Activated naive CD8-positive, alpha-beta T cell (primary cell): ENCODE measurements around the gene OAF.
"Not testable (repeated sequence)": the region's sequence is repeated elsewhere in the genome, so short reads cannot be mapped to it uniquely, and the experiment has no call there.

Experiments used
- H3K27ac Mint-ChIP-seq: one replicate; pipeline ENCODE4 v1.8.0; 2021; ENCODE audit warnings: mixed read lengths
- H3K27me3 Mint-ChIP-seq: one replicate; pipeline ENCODE4 v1.8.0; 2021; ENCODE audit warnings: mixed read lengths
- H3K36me3 Mint-ChIP-seq: one replicate; pipeline ENCODE4 v1.8.0; 2021; ENCODE audit warnings: mixed read lengths
- H3K4me1 Mint-ChIP-seq: one replicate; pipeline ENCODE4 v1.8.0; 2021; ENCODE audit warnings: low read depth, mixed read lengths
- H3K4me3 Mint-ChIP-seq: one replicate; pipeline ENCODE4 v1.8.0; 2021; ENCODE audit warnings: mild to moderate bottlenecking, mixed read lengths
- H3K9me3 Mint-ChIP-seq: one replicate; pipeline ENCODE4 v1.8.0; 2021; ENCODE audit warnings: low read depth, mixed read lengths

Gene OAF

GRCh38 chr11:120180063-120180462 lies 30.8 kb upstream of the OAF start:
- not testable (repeated sequence) for H3K27ac Mint-ChIP-seq, H3K4me3 Mint-ChIP-seq, H3K9me3 Mint-ChIP-seq, H3K36me3 Mint-ChIP-seq, H3K27me3 Mint-ChIP-seq, H3K4me1 Mint-ChIP-seq

DNA sequence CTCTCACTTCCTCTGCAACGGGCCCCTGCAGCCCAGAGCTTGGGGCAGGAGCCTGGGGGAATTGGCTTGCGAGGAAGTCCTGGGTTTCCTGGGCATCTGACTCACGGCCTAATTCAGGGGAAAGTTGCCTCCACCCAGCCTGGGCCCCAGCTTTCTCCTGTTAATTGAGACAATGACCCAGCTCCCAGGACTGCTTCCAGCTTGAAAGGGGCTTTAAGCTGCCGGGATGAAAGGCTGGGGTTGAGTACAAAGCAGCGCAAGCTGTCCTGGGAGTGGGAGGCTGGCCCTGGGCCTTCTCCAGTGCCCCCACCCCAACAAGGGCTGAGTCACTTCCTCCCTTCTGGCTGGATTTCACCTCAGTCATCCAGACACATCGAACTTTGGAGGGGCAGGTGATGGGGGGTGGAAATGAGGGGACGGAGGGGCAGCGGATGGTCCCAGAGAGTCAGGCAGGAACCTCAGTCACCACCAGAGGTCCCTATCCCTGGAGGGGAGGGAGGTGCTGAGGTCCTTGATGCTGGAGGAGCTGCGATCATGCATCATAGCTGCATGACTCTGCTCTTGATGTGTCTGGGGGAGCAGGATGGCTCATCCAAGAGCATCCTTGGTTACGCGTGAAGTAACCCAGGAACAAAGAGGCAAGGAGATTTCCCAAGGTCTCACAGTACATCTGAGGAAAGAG lies 30.1 kb upstream of the OAF start:
- no peak overlapping the region for H3K4me3 Mint-ChIP-seq
- H3K4me1 Mint-ChIP-seq: no peaks in the 10 kb centered on the region
- H3K9me3 Mint-ChIP-seq: no peaks in the 10 kb centered on the region
- H3K36me3 Mint-ChIP-seq: no peaks in the 10 kb centered on the region
- H3K27ac Mint-ChIP-seq: no peak overlapping the region
- no peaks in the 10 kb centered on the region for H3K27me3 Mint-ChIP-seq

GRCh38 chr11:120181376-120181975 lies 29.4 kb upstream of the OAF start:
- Mint-ChIP-seq H3K27me3 (no peaks in the 10 kb centered on the region), H3K4me1 (no peaks in the 10 kb centered on the region), H3K4me3 (no peak overlapping the region), H3K36me3 (no peaks in the 10 kb centered on the region), H3K9me3 (no peaks in the 10 kb centered on the region), H3K27ac (no peak overlapping the region)

GRCh38 chr11:120182372-120182771 lies 28.5 kb upstream of the OAF start:
- Mint-ChIP-seq H3K9me3 (no peaks in the 10 kb centered on the region), H3K27me3 (no peaks in the 10 kb centered on the region), H3K27ac (no peak overlapping the region), H3K36me3 (no peaks in the 10 kb centered on the region), H3K4me3 (no peak overlapping the region), H3K4me1 (no peaks in the 10 kb centered on the region)

DNA sequence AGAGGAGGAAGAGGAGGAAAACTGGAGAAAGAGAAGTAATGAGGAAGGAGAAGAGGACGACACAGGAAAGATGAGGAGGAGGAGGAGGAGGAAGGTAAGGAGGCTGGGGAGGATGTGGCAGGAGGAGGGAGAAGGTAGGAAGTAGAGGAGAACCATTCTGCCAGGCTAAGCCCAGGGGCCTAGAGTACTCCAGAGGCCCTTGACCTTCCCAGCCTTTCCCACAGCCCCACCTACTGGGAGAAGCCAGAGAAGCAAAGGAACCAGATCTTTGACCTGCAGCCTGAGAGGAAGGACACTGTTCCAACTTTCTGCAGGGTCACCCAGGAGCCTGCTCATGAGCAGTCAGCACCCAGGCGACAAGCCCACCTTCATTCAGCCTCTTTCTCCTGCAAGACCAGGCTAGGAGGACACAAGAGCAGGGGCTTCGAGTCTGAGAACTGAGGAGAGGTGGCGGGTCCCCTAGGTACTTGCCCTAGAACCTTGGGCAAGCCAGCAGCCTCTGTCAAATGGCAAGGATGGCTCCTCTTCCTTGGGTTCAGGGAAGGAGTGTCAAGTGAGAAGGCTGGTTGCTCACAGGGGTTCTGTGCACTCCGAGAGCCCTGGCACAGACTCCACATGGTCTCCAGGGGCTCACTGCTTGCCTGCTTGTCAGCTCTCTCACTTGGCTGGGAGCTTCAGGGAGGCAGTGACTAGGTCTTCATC lies 27.9 kb upstream of the OAF start:
- no peaks in the 10 kb centered on the region for H3K9me3 Mint-ChIP-seq
- no peaks in the 10 kb centered on the region for H3K36me3 Mint-ChIP-seq
- H3K4me3 Mint-ChIP-seq: no peak overlapping the region
- no peaks in the 10 kb centered on the region for H3K4me1 Mint-ChIP-seq
- no peaks in the 10 kb centered on the region for H3K27me3 Mint-ChIP-seq
- H3K27ac Mint-ChIP-seq: no peak overlapping the region

DNA sequence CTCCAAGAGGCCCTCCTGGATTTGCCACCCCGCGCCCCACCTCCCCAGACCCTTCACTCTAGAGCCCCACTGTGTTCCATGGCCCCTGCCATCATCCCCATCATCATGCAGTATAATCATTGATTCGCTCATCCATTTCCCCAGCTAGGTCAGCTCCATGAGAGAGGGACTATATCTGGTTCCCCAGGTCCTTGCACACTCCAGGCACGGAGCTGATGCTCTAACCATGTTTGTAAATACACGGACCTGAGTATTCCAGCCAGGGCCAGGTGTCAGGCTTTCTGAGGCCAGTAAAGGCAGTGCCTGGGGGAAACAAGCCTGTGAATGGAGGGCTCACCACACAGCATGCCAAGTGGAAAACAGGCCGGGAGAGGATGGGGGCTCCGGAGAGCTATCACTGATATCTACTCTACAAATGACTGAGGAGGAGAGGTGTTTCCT lies 27.1 kb upstream of the OAF start:
- Mint-ChIP-seq H3K9me3 (no peaks in the 10 kb centered on the region), H3K27ac (no peak overlapping the region)

DNA sequence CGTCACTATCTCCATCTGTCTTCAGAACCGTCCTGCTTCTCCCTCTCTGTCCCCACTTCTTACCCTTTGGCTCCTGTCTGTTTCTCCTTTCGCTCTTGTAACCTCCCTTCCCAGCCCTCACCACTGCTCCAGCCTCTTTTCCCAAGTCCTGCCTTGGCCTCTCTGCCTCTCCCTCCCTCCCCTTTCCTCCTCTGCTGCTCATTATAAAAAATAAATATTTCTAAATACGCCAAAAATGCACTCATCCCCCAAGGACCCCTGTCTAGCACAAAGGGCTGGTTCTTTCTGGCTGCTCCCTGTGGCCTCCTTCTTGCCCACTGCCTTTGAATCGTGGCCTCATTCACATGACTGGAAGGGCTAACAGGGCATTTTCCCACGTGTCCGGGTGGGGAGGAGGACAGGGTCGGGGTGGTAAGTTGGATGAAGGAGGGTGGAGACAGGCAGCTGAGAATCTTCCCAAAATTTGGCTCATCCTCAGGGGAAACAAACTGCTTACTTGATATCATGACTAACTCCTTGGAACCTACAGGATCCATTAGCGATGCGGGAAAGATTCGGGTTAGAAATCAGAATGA lies 26.4 kb upstream of the OAF start:
- no peaks in the 10 kb centered on the region for H3K27me3 Mint-ChIP-seq
- H3K36me3 Mint-ChIP-seq: no peaks in the 10 kb centered on the region

More for the DNA sequence above, 27.1 kb upstream of the OAF start:
- Mint-ChIP-seq H3K36me3 (no peaks in the 10 kb centered on the region), H3K4me3 (no peak overlapping the region), H3K27me3 (no peaks in the 10 kb centered on the region), H3K4me1 (no peaks in the 10 kb centered on the region)

DNA sequence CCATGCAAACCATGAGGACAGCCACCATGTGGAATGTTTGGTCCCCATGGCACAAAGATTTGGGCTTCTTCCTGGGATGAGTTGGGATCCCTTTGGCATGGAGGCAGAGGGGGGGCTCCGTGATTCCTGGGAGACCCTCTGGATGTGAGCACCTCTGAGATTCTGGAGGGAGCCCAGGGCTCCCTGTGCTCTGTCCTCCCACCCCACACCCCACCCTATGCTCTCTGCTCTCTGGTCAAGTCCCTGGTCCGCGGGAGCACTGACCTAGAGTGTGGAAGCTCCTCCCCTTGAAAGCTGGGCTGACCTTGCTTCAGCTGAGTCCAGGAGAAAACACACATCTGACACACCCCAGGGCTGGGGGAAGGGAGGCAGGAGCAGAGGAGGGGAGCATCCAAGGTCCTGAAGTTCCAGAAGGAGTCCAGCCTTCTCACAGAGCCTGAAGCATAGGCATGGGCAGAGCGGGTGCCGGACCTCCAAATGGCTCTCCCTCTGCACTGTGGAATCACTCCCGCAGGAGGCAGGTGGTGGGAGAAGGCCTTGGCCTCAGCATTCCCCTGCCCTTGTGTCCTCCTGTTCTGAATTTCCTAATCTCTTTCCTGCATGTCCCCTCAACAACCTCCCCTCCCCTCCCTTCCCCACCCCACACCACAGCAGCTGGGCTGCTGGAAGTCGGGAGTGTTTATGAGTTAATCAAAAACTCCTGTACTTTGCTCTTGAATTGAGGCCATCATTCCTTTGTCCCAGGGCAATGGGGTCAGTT lies 25.7 kb upstream of the OAF start:
- no peaks in the 10 kb centered on the region for H3K4me1 Mint-ChIP-seq
- no peak overlapping the region for H3K27ac Mint-ChIP-seq
- no peak overlapping the region for H3K4me3 Mint-ChIP-seq
- no peaks in the 10 kb centered on the region for H3K36me3 Mint-ChIP-seq
- no peaks in the 10 kb centered on the region for H3K9me3 Mint-ChIP-seq
- no peaks in the 10 kb centered on the region for H3K27me3 Mint-ChIP-seq

More for the DNA sequence above, 26.4 kb upstream of the OAF start:
- Mint-ChIP-seq H3K4me1 (no peaks in the 10 kb centered on the region), H3K9me3 (no peaks in the 10 kb centered on the region), H3K27ac (no peak overlapping the region), H3K4me3 (no peak overlapping the region)

DNA sequence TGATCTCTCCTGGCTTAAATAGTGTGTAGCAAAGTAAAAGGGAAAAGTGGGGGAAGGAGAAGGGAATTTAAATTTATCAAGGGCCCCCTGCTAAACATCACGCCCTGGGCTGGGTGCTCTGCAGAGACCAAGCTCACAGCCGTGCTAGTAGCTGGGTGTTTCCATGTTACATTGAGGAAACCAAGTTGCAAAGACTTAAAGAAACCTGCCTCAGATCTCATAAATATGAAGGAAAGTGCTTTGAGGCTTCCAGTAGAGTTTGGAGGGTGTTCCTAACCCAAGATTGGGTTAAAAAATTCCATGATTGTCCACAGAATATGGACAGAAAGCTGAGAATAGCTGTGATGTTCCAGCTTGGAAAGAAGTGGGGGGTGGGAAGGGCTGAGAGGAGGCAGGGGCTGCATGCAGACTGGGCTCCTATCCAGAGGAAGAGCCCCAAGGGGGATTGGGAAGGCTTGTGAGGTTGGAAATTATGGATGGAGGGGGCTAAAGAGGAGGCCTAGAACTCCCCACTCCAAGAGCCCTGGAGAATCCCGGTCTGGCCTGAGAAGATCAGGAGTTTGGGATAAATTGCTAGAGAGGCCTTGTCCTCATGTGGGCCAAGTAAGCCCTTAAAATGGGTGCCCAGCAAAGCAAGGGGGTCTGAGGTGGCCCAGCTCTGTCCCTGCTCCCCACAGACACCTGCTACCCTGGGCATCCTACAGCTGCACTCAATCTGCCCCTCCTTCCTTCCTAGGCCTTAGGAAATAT lies 25.0 kb upstream of the OAF start:
- no peak overlapping the region for H3K27ac Mint-ChIP-seq
- no peak overlapping the region for H3K4me3 Mint-ChIP-seq
- no peaks in the 10 kb centered on the region for H3K36me3 Mint-ChIP-seq
- H3K9me3 Mint-ChIP-seq: no peaks in the 10 kb centered on the region
- no peaks in the 10 kb centered on the region for H3K27me3 Mint-ChIP-seq
- H3K4me1 Mint-ChIP-seq: no peaks in the 10 kb centered on the region

DNA sequence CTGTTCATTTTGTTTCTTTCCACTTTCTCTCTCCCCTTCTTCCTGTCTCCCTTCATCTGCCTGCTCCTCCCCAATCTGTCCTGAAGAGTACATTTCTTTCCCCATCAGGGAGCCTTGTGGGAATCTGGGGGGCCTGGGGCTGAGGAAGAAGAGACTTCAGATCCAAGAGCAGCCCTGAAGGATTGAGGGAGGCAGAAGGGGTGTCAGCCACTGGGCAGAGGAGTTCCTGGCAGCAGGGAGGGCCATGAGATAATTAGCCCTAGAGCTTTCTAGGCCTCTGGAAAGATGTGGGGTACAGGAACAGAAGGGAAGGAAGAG lies 24.4 kb upstream of the OAF start:
- Mint-ChIP-seq H3K36me3 (no peaks in the 10 kb centered on the region), H3K9me3 (no peaks in the 10 kb centered on the region), H3K27ac (no peak overlapping the region), H3K27me3 (no peaks in the 10 kb centered on the region), H3K4me1 (no peaks in the 10 kb centered on the region), H3K4me3 (no peak overlapping the region)

DNA sequence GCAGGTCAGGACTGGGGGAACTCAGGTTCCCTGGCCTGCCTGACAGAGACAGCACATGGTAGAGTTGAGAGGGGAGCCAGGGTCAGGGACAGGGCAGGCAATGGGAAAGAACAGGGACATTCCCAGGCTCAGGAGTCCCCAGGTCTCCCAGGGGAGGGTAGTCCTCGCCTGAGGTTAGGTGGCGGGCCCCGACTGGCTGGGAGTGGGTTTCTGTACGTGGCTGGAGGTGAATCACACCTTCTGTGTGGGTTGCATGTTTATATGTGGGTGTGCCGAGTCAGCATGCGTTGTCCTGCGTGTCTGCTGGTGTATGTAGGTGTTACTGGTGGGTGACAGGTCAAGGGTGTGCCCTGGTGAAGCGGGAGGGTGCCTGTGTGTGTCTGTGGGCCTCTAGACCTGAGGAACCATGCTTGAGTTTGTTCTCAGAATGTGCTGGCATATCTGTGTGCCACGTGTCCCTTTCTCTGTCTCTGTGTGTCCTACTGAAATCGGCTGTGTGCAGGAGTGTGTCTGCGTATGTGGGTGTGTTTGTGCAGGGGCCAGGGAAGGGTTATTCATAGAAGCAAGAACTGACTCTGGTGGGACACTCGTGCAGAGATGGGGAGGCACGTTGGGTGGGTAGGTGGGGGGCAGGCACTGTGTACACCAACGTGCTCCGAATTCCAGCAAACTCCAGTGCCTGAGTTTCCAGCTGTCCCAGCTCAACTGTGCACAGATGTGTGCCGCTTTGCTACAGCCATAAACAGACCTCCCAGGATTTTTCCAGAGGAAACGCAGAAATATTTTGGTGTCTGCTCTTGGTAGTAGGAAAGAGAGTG lies 23.8 kb upstream of the OAF start:
- no peaks in the 10 kb centered on the region for H3K4me1 Mint-ChIP-seq
- no peaks in the 10 kb centered on the region for H3K36me3 Mint-ChIP-seq
- H3K9me3 Mint-ChIP-seq: no peaks in the 10 kb centered on the region
- H3K27me3 Mint-ChIP-seq: peaks cover 1% of the 10 kb centered on the region
- no peak overlapping the region for H3K4me3 Mint-ChIP-seq
- H3K27ac Mint-ChIP-seq: no peak overlapping the region

GRCh38 chr11:120188371-120188770 lies 22.5 kb upstream of the OAF start:
- H3K36me3 Mint-ChIP-seq: no peaks in the 10 kb centered on the region
- H3K4me1 Mint-ChIP-seq: no peaks in the 10 kb centered on the region
- no peak overlapping the region for H3K27ac Mint-ChIP-seq
- H3K4me3 Mint-ChIP-seq: no peak overlapping the region
- peaks cover 1% of the 10 kb centered on the region for H3K27me3 Mint-ChIP-seq
- no peaks in the 10 kb centered on the region for H3K9me3 Mint-ChIP-seq

GRCh38 chr11:120188811-120189455 lies 21.9 kb upstream of the OAF start:
- Mint-ChIP-seq H3K27me3 (peaks cover 1% of the 10 kb centered on the region), H3K4me3 (no peak overlapping the region), H3K4me1 (no peaks in the 10 kb centered on the region), H3K9me3 (no peaks in the 10 kb centered on the region), H3K27ac (no peak overlapping the region), H3K36me3 (no peaks in the 10 kb centered on the region)
